ENCODE data around the gene ERLIN1.

GRCh38 chr10:100148353-100149211 is 37.2 kb downstream of the ERLIN1 start:
- TF ChIP-seq EZH2 (IDR thresholded peaks at IDR 0.05; ENCODE audit: borderline replicate concordance, low read depth, low read length, severe bottlenecking) (no peak), CTCF (IDR thresholded peaks at IDR 0.05; ENCODE audit: borderline replicate concordance, extremely low read depth, low read length, poor library complexity, severe bottlenecking) (no peak)

Measured in DND-41 (cell line).